ENCODE results near the gene TBC1D8.

DNA sequence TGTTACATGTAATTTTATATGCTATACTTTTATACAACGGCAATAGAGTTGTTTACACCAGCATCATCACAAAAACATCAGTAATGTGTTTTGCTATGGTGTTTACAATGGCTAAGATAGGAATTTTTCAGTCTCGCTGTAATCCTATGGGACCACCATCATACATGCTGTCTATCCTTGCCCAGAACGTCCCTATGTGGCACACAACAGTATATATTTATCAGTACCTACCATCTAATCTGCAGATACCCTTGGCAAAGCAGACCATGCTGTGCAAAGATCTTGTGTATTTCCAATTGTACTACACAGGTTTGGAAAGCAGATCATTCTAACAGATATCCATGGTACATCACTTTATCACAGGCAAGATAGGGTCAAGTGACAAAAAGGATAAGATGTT is 133.8 kb downstream of the TBC1D8 start:
- TF ChIP-seq ATF7 (IDR thresholded peaks at IDR 0.05) = no peak
- TF ChIP-seq ATF7 (CRISPR knock-in tag; IDR thresholded peaks at IDR 0.05) = no peak
- no peak for TF ChIP-seq FOXJ3 (CRISPR knock-in tag; IDR thresholded peaks at IDR 0.05; ENCODE audit: borderline replicate concordance)
- TF ChIP-seq, protein P1, sequence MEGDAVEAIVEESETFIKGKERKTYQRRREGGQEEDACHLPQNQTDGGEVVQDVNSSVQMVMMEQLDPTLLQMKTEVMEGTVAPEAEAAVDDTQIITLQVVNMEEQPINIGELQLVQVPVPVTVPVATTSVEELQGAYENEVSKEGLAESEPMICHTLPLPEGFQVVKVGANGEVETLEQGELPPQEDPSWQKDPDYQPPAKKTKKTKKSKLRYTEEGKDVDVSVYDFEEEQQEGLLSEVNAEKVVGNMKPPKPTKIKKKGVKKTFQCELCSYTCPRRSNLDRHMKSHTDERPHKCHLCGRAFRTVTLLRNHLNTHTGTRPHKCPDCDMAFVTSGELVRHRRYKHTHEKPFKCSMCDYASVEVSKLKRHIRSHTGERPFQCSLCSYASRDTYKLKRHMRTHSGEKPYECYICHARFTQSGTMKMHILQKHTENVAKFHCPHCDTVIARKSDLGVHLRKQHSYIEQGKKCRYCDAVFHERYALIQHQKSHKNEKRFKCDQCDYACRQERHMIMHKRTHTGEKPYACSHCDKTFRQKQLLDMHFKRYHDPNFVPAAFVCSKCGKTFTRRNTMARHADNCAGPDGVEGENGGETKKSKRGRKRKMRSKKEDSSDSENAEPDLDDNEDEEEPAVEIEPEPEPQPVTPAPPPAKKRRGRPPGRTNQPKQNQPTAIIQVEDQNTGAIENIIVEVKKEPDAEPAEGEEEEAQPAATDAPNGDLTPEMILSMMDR (CRISPR knock-in tag; IDR thresholded peaks at IDR 0.05) = no peak
- TF ChIP-seq, protein P2, sequence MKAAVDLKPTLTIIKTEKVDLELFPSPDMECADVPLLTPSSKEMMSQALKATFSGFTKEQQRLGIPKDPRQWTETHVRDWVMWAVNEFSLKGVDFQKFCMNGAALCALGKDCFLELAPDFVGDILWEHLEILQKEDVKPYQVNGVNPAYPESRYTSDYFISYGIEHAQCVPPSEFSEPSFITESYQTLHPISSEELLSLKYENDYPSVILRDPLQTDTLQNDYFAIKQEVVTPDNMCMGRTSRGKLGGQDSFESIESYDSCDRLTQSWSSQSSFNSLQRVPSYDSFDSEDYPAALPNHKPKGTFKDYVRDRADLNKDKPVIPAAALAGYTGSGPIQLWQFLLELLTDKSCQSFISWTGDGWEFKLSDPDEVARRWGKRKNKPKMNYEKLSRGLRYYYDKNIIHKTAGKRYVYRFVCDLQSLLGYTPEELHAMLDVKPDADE (CRISPR knock-in tag; IDR thresholded peaks at IDR 0.05) = no peak
- TF ChIP-seq, protein P3, sequence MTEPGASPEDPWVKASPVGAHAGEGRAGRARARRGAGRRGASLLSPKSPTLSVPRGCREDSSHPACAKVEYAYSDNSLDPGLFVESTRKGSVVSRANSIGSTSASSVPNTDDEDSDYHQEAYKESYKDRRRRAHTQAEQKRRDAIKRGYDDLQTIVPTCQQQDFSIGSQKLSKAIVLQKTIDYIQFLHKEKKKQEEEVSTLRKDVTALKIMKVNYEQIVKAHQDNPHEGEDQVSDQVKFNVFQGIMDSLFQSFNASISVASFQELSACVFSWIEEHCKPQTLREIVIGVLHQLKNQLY (CRISPR knock-in tag; IDR thresholded peaks at IDR 0.05) = no peak
- no peak for TF ChIP-seq POLR2A (IDR thresholded peaks at IDR 0.05; ENCODE audit: insufficient read depth in 1 of 2, low read depth in 2 of 2, low read length in 2 of 2)
- TF ChIP-seq, protein P4, sequence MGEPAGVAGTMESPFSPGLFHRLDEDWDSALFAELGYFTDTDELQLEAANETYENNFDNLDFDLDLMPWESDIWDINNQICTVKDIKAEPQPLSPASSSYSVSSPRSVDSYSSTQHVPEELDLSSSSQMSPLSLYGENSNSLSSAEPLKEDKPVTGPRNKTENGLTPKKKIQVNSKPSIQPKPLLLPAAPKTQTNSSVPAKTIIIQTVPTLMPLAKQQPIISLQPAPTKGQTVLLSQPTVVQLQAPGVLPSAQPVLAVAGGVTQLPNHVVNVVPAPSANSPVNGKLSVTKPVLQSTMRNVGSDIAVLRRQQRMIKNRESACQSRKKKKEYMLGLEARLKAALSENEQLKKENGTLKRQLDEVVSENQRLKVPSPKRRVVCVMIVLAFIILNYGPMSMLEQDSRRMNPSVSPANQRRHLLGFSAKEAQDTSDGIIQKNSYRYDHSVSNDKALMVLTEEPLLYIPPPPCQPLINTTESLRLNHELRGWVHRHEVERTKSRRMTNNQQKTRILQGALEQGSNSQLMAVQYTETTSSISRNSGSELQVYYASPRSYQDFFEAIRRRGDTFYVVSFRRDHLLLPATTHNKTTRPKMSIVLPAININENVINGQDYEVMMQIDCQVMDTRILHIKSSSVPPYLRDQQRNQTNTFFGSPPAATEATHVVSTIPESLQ (CRISPR knock-in tag; conservative IDR thresholded peaks at IDR 0.05) = no peak

Measured in HepG2 (cell line).